ENCODE measurements around the gene CSKMT.
A peak's percentile ranks its signal among the peaks of the same experiment; 100 is the strongest.

CSKMT gene

DNA sequence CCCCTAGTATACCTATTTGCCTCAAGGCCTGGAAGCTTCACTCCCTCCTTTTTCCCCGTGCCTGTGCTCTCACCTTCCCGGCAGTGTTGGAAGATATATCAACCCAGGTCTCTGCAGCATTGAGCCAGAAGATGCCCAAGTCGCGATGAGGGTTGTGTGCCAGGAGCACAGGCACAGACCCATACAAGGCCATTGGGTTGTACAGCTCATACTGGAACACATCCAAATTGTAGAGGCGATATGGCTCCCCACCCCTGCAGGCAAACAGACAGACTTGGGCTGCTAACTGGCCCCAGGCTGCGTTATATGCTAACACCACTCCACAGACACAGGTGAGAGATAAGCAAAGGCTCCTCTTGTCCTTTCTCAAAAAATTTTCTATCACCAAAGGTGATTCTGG is 32.6 kb upstream of the CSKMT start:
- Histone ChIP-seq H3K4me1 (ENCODE audit: insufficient read depth, low read length) (no peaks in the 10 kb centered on the region), H3K4me2 (ENCODE audit: insufficient read depth, low read length) (no peak overlapping the region), H3K36me3 (ENCODE audit: insufficient read depth, low read length) (peaks cover 93% of the 10 kb centered on the region), H2AFZ (ENCODE audit: low read depth, low read length) (no peak overlapping the region), H3K9me3 (ENCODE audit: insufficient read depth, low read length, severe bottlenecking) (no peaks in the 10 kb centered on the region), H4K20me1 (ENCODE audit: insufficient read depth, low read length) (peaks cover 8% of the 10 kb centered on the region; the same call in 1 of the 2 replicates), H3K27ac (ENCODE audit: low read length) (no peak overlapping the region), H3K79me2 (ENCODE audit: insufficient read depth, low read length) (peaks cover 11% of the 10 kb centered on the region), H3K4me3 (ENCODE audit: low read depth in 1 of 2, low read length in 2 of 2) (no peak overlapping the region), H3K27me3 (ENCODE audit: insufficient read depth, low read length, poor library complexity) (no peaks in the 10 kb centered on the region), H3K9ac (ENCODE audit: low read depth, low read length) (no peak overlapping the region)
- no peak for ATAC-seq (ENCODE audit: insufficient read depth, low read depth)
- no peak for DNase-seq
- TF ChIP-seq EZH2 (IDR thresholded peaks at IDR 0.05; ENCODE audit: borderline replicate concordance, low read depth, low read length, severe bottlenecking) = no peak
- TF ChIP-seq, protein P1, sequence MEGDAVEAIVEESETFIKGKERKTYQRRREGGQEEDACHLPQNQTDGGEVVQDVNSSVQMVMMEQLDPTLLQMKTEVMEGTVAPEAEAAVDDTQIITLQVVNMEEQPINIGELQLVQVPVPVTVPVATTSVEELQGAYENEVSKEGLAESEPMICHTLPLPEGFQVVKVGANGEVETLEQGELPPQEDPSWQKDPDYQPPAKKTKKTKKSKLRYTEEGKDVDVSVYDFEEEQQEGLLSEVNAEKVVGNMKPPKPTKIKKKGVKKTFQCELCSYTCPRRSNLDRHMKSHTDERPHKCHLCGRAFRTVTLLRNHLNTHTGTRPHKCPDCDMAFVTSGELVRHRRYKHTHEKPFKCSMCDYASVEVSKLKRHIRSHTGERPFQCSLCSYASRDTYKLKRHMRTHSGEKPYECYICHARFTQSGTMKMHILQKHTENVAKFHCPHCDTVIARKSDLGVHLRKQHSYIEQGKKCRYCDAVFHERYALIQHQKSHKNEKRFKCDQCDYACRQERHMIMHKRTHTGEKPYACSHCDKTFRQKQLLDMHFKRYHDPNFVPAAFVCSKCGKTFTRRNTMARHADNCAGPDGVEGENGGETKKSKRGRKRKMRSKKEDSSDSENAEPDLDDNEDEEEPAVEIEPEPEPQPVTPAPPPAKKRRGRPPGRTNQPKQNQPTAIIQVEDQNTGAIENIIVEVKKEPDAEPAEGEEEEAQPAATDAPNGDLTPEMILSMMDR (IDR thresholded peaks at IDR 0.05; ENCODE audit: borderline replicate concordance, extremely low read depth, low read length, poor library complexity, severe bottlenecking) = no peak

DNA sequence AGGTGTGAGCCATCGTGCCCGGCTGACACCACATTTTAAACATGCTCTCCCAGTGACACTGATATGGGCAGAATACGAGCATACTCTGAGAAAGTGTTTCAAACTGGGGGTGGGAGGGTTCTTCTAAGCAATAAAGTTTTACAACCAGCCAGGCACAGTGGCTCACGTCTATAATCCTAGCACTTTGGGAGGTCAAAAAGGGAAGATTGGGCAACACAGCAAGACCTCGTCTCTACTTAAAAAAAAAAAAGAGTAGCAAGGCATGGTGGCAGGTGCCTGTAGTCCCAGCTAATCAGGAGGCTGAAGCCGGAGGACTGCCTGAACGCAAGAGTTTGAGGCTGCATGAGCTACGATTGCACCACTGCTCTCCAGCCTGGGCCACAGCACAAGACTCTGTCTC is 20.9 kb upstream of the CSKMT start:
- no peak for ATAC-seq (ENCODE audit: insufficient read depth, low read depth)
- peaks cover 45% of the 10 kb centered on the region for H3K36me3 ChIP-seq (ENCODE audit: insufficient read depth, low read length)
- no peak overlapping the region for H3K4me3 ChIP-seq (ENCODE audit: low read depth in 1 of 2, low read length in 2 of 2)
- no peaks in the 10 kb centered on the region for H3K27me3 ChIP-seq (ENCODE audit: insufficient read depth, low read length, poor library complexity)
- H3K4me2 ChIP-seq (ENCODE audit: insufficient read depth, low read length) = peak overlapping the region; percentile 85; the same call in 1 of the 2 replicates
- H3K9ac ChIP-seq (ENCODE audit: low read depth, low read length) = 0 out of 2 replicates have a peak overlapping the region, but pooled peaks have one; percentile 2
- peaks cover 21% of the 10 kb centered on the region for H4K20me1 ChIP-seq (ENCODE audit: insufficient read depth, low read length)
- H3K9me3 ChIP-seq (ENCODE audit: insufficient read depth, low read length, severe bottlenecking) = no peaks in the 10 kb centered on the region
- H2AFZ ChIP-seq (ENCODE audit: low read depth, low read length) = no peak overlapping the region
- H3K79me2 ChIP-seq (ENCODE audit: insufficient read depth, low read length) = peaks cover 84% of the 10 kb centered on the region
- no peak overlapping the region for H3K27ac ChIP-seq (ENCODE audit: low read length)
- H3K4me1 ChIP-seq (ENCODE audit: insufficient read depth, low read length) = peaks cover 36% of the 10 kb centered on the region
- DNase-seq = no peak
- TF ChIP-seq EZH2 (IDR thresholded peaks at IDR 0.05; ENCODE audit: borderline replicate concordance, low read depth, low read length, severe bottlenecking) = no peak
- TF ChIP-seq, protein P1 (IDR thresholded peaks at IDR 0.05; ENCODE audit: borderline replicate concordance, extremely low read depth, low read length, poor library complexity, severe bottlenecking) = no peak

DNA sequence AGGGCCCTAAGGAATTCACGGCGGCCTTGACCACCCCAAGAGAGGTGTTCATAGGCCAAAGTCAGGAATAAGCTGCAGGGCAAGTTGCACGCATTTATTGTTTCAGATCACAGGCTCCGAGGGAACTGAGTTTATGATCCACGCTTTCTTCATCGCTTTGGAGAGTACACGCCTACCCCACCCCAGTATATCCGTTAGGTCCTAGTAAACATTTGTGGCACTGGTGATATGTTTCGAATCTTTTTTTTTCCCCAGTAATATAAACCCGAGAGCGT is 19.5 kb upstream of the CSKMT start:
- H4K20me1 ChIP-seq (ENCODE audit: insufficient read depth, low read length) = peaks cover 16% of the 10 kb centered on the region
- H3K9ac ChIP-seq (ENCODE audit: low read depth, low read length) = peak overlapping the region; percentile 92
- peak overlapping the region; percentile 72; the same call in 1 of the 2 replicates for H2AFZ ChIP-seq (ENCODE audit: low read depth, low read length)
- H3K9me3 ChIP-seq (ENCODE audit: insufficient read depth, low read length, severe bottlenecking) = no peaks in the 10 kb centered on the region
- H3K4me2 ChIP-seq (ENCODE audit: insufficient read depth, low read length) = peak overlapping the region; percentile 85
- H3K4me1 ChIP-seq (ENCODE audit: insufficient read depth, low read length) = peaks cover 36% of the 10 kb centered on the region
- H3K36me3 ChIP-seq (ENCODE audit: insufficient read depth, low read length) = peaks cover 47% of the 10 kb centered on the region
- no peak for ATAC-seq (ENCODE audit: insufficient read depth, low read depth)
- DNase-seq = no peak
- H3K4me3 ChIP-seq (ENCODE audit: low read depth in 1 of 2, low read length in 2 of 2) = peak overlapping the region; percentile 37 to 63; a peak in 3 of 4 replicates
- H3K79me2 ChIP-seq (ENCODE audit: insufficient read depth, low read length) = peaks cover 82% of the 10 kb centered on the region
- H3K27ac ChIP-seq (ENCODE audit: low read length) = peak overlapping the region; percentile 87
- H3K27me3 ChIP-seq (ENCODE audit: insufficient read depth, low read length, poor library complexity) = no peaks in the 10 kb centered on the region
- TF ChIP-seq EZH2 (IDR thresholded peaks at IDR 0.05; ENCODE audit: borderline replicate concordance, low read depth, low read length, severe bottlenecking) = no peak
- TF ChIP-seq, protein P1 (IDR thresholded peaks at IDR 0.05; ENCODE audit: borderline replicate concordance, extremely low read depth, low read length, poor library complexity, severe bottlenecking) = no peak
